Astrocyte of the cerebellum (primary cell): ENCODE measurements around the gene TPSB2.
"Not testable (repeated sequence)": the region's sequence is repeated elsewhere in the genome, so short reads cannot be mapped to it uniquely, and the experiment has no call there.

ENCODE experiments used
- DNase-seq: peaks from one replicate; pipeline ENCODE4 v3.0.0-alpha.2; 2011; ENCODE audit warnings: low read depth
- H3K4me3 ChIP-seq: 2 replicates; pipeline ENCODE4 v1.5.1; 2011; ENCODE audit warnings: mild to moderate bottlenecking, low read depth, low read length, moderate library complexity
- CTCF ChIP-seq: IDR thresholded peaks from 2 replicates; pipeline ENCODE4 v1.5.1; 2012; ENCODE audit warnings: low read length, low read depth, moderate library complexity, mild to moderate bottlenecking; ENCODE audit errors: missing control alignments
- in situ Hi-C: cut with HindIII; loops from 2 replicates; pipeline ENCODE4 v1.10.0; 2017; ENCODE audit warnings: low sequenced_read_pairs

TPSB2 gene

GRCh38 chr16:1275791-1276579 is 46.0 kb upstream of the TPSB2 start:
- DNase-seq = no peak
- in situ Hi-C loops = loop anchor here (25.0 kb wide), 2 partner anchors 111 to 139 kb away; no protein-coding TSS in a partner anchor
- no peak overlapping the region for H3K4me3 ChIP-seq
- TF ChIP-seq CTCF = no peak

- in situ Hi-C loops = loop anchor here (25.0 kb wide), 2 partner anchors 113 to 137 kb away; no protein-coding TSS in a partner anchor
- no peak overlapping the region for H3K4me3 ChIP-seq
- TF ChIP-seq CTCF = no peak
- no peak for DNase-seq
Observed at GRCh38 chr16:1274767-1275166, 44.8 kb upstream of the TPSB2 start.

- DNase-seq = no peak
- in situ Hi-C loops = no loop called here
- TF ChIP-seq CTCF = no peak
- H3K4me3 ChIP-seq = no peak overlapping the region
Observed at GRCh38 chr16:1273816-1274215, 43.8 kb upstream of the TPSB2 start.

- TF ChIP-seq CTCF = no peak
- H3K4me3 ChIP-seq = no peak overlapping the region
- in situ Hi-C loops = no loop called here
- no peak for DNase-seq
Observed at GRCh38 chr16:1272453-1273198, 42.6 kb upstream of the TPSB2 start.

GRCh38 chr16:1271724-1272413 is 41.9 kb upstream of the TPSB2 start:
- DNase-seq, H3K4me3 ChIP-seq, in situ Hi-C loops: not testable (repeated sequence)

GRCh38 chr16:1271380-1271723 is 41.4 kb upstream of the TPSB2 start:
- DNase-seq = no peak
- in situ Hi-C loops = no loop called here
- H3K4me3 ChIP-seq = no peak overlapping the region
- no peak for TF ChIP-seq CTCF

GRCh38 chr16:1269418-1269817 is 39.4 kb upstream of the TPSB2 start:
- H3K4me3 ChIP-seq, DNase-seq, in situ Hi-C loops: not testable (repeated sequence)
